ENCODE results near the gene TMX2.
"Not testable (repeated sequence)": the region's sequence is repeated elsewhere in the genome, so short reads cannot be mapped to it uniquely, and the experiment has no call there.

Gene TMX2

DNA sequence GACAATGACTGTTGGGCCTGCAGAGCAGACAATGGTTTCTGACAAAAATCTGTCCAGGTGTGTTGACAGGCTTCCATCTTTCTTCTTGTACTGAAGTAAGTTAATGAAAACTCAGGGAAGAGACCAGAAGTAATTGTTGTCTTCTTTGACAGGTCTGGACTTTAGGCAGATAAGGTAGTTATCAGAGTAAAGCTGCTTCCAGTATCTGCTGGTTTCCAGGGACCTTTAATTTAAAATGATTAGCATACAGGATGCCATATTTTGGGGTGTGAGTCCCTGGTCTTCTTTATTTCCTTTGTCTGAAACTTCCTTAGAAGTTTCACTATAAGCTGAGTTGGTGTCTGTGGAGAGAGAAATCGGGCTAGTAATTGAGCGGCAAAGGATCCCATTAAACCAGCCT lies 1.4 kb downstream of the TMX2 start:
- DNase-seq: no peak

DNA sequence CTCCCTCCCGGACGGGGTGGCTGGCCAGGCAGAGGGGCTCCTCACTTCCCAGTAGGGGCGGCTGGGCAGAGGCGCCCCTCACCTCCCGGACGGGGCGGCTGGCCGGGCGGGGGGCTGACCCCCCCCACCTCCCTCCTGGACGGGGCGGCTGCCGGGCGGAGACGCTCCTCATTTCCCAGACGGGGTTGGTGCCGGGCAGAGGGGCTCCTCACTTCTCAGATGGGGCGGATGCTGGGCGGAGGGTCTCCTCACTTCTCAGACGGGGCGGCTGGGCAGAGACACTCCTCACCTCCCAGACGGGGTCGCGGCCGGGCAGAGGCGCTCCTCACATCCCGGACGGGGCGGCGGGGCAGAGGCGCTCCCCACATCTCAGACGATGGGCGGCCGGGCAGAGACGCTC lies 4.3 kb downstream of the TMX2 start:
- DNase-seq: not testable (repeated sequence)

DNA sequence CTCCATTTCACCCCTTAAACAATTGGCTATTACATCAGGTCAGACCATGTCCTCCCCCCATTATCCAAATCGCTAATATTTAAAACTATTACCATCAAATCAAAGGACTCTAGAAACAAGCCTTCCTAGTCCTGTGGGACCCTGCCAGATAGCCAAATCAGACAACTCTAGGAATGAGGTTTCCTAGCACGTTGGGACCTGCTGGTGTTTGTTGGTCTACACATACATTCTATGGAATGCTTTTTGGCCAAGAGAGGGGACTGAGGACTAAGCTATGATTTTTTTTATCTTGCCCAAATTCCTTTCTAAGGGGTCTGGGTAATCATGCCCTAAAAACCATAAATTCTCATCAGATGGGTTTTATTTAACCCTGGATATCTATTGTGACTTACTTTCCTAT lies 14.8 kb downstream of the TMX2 start:
- no peak for DNase-seq

DNA sequence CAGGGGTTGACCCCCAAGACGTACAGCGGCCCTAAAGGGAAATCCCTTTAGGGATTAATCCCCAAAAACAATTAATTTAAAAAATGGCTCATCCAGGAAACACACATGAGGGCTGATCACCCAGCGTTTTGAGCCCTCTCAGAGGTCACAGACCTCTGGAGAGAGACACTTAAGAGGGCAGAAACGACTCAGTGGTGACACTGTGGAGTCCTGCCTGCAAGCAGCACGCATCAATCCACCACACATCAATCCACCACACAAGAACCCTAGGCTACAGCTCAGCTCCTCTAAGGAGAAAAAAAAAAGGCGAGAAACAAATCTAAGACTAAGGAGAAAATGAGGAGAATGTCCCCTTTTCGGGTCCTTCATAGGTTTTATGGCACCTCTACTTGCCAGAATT lies 16.4 kb downstream of the TMX2 start:
- DNase-seq: no peak

DNA sequence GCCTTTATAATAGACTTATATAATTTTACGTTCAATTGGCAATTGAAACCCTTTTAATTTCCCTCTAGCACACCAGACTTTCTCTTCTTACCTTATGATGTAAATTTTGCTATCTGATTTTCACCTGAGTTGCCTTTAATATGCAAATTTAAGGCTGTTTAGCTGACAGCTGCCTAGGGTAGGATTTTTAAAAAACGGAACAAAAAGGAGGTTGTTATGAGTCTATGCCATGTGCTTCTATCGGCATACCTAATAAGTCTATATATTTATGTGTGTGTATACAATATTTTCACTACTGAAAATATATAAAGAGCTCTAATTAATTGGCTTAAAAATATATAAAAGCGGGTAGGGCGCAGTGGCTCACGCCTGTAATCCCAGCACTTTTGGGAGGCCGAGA lies 17.1 kb downstream of the TMX2 start:
- DNase-seq: no peak

- no peak for DNase-seq
Observed at GRCh38 chr11:57732661-57733060, 20.3 kb downstream of the TMX2 start.

- DNase-seq: no peak
Observed at GRCh38 chr11:57735619-57736298, 23.4 kb downstream of the TMX2 start.

DNA sequence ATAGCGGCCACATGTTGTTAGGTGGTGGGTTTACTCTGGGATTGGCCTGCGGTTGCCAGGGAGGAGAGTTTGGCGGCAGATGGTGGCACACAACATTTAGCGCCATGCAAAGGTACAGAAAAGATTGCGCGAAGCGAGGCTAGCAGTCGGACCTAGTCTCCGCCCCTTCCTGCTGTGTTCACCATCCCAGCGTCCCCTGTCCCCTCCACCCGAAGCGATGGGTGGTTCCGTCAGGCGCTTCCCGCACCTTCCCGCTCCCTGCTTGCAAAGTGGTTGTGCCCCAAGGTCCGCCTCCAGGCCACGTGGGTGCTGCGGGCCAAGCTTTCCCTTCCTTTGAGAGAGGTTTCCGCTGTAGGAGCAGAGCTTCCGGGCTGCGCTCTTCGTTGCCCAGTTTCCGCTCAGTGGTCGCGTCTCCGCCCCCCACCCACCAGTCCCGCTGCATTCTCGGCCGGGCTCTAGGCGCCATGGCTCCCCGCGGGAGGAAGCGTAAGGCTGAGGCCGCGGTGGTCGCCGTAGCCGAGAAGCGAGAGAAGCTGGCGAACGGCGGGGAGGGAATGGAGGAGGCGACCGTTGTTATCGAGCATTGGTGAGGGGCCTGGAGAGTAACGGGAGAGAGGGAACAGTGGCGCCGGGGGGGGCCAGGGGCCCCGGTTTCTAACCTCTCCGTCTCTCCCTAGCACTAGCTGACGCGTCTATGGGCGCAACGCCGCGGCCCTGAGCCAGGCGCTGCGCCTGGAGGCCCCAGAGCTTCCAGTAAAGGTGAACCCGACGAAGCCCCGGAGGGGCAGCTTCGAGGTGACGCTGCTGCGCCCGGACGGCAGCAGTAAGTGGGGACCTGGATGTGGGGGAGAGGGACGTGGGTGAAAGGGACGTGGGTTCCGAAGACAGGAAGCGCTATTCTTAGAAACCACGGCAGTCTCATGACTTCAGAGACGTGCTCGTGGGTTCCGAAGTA lies 29.0 kb downstream of the TMX2 start, which contains the start of gene SELENOH:
TSS of gene SELENOH (plus strand) at position 360 of the 955 bp plus-strand sequence. CDS start at position 465, 105 bp downstream.
- DNase-seq: peak; percentile 98 to 99

GRCh38 chr11:57742087-57742452 lies 29.7 kb downstream of the TMX2 start:
- no peak for DNase-seq

- no peak for DNase-seq
Observed at GRCh38 chr11:57744357-57744756, 32.0 kb downstream of the TMX2 start.

DNA sequence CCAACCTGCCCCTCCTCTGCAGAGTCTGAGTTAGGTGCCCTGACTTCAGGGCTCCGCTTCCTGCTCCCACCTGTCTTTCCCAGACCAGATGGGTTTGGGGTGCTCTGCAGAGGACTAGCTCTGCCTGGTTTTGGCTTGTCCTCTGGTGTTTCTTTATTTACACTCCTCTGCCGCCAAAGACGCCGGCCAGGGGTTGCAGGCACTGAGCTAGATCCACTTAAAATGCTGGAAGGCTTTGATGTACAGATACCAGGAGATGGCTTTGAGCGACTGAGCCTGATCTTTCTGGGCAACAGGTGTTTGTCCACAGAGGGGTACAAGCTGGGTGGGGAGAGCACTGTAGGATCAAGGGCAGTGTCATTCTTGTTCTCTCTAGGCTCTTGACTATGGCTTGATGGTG lies 32.8 kb downstream of the TMX2 start:
- DNase-seq: no peak

DNA sequence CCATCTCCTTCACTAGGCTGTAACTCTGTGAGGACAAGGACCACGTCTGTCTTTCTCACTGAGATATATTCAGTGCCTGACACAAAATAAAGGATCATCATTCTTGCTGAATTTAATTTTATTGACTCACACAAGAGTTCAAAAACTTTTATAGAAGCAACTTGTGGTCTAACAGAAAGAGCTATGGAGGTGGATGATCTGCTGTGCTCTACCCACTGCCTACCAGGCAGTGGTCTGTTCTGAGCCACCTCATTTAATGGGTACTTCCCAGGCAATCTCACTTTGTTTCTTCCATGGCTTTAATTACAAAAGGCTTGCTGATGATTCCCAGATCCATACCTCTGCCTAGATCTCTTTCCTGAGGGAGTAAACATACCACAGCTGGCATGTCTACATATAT lies 34.5 kb downstream of the TMX2 start:
- no peak for DNase-seq

GRCh38 chr11:57751176-57751575 lies 38.8 kb downstream of the TMX2 start:
- DNase-seq: no peak

DNA sequence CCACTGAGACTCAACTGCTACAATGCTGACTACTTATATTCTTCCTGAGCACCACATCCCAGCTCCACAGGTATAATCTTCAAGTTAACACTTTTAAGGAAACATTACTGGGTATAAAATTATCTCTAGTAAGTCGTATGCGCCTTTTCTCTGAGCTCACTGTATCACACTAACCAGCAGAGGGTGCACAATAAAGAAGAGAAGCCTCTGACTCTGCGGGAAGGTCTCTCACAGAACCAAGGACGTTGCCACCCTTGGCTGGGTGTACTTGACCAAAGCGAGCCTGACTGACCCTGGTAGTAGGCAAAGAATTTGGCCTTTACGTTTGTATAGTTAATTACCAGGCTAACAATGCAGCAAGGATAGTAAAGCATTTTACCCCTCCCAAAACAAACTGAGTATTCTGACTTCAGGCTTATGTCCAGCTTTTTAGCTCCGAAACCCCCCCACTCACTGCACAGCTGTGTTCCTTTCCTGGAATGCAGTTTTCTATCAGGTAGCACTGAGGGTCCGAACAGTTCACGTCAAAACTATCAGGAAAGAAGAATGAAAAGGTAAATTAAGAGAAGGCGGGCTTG lies 39.4 kb downstream of the TMX2 start, which contains the start of gene BTBD18:
TSS of gene BTBD18 (minus strand) at position 144 of the 578 bp plus-strand sequence. CDS start 631 bp downstream, outside the sequence.
- peak; percentile 29 to 40 for DNase-seq

DNA sequence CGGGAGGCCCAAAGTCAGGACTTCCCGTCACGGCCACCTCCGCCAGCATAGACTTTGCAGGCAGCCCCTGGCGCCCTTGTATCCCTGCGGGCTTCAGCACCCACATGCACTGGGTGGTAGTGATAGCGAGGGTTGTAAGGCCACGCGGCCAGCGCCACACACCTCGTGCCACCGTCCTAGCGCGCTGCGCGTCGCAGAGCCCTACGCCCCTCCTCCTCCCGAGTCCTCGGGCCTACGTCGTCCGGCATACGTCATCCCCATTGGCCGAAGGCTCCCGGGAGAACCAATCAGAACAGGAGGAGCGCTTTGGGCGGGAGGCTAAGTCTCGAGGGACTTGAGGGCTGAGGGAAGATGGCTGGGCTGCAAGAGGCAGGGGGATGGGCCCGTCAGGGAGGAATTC lies 40.6 kb downstream of the TMX2 start:
- no peak for DNase-seq

DNA sequence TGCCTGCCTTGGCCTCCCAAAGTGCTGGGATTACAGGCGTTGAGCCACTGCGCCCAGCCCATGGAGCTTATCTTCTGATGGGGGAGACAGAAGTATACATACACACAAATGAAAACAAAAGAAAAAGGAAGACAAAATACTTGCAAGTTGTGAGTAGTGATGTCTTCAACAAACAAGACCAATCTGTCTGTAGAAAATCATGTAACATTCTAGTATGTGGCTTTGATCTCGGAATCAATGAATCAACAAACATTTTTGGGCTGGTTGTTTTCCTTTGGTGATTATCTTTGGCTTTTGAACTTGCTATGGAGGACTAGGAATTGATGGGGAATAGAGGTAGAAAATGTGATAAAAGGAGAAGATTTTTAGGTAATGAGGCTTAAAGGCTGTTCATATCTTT lies 45.8 kb downstream of the TMX2 start:
- DNase-seq: no peak

- peak; percentile 94 to 97 for DNase-seq
Observed at GRCh38 chr11:57761301-57762234, 49.2 kb downstream of the TMX2 start, which contains the start of gene CTNND1. TSS of gene CTNND1 (plus strand) at chr11:57761802. CDS start at chr11:57791479, 29,677 bp downstream.

- no peak for DNase-seq
Observed at GRCh38 chr11:57762235-57762861, 50.0 kb downstream of the TMX2 start.

DNA sequence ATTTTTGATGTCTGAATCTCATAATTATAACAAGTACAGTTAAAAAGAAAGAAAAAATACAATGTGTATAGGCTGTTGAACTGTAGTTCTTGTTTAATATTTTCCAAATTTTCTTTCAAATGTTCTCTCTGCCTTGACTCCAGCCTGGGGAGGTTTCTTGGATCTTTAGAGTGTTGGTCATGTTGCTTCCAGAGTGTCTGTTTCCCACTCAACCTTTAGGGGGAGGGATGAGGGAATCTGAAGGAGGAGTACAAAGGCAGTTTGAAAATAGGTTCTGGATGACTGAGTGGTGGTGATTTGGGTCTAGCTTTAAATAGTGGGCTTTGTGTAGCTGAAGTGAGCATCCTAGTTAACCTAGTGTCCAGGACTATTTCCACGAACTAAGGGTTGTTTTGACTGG lies 51.2 kb downstream of the TMX2 start:
- no peak for DNase-seq

DNA sequence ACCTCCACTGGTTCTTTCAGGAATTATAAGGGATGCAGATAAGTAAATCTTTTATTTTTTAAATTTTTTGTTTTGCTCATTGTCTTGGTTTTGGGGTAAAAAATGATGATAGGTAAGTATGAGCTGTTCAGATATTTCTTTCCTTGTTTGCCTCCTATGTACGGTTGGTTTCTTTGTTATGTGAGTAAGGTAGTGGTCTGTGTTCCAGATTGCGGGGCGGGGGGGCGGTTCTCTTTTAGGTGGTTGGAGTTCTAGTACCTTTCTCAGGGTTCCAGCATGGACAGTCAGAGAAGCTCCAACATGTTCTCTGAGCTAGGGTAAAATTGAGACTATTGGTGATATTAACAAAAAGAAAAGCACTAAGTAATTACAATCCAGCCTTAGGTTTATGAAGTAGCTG lies 51.6 kb downstream of the TMX2 start:
- DNase-seq: no peak

- DNase-seq: no peak
Observed at GRCh38 chr11:57764566-57764965, 52.2 kb downstream of the TMX2 start.

DNA sequence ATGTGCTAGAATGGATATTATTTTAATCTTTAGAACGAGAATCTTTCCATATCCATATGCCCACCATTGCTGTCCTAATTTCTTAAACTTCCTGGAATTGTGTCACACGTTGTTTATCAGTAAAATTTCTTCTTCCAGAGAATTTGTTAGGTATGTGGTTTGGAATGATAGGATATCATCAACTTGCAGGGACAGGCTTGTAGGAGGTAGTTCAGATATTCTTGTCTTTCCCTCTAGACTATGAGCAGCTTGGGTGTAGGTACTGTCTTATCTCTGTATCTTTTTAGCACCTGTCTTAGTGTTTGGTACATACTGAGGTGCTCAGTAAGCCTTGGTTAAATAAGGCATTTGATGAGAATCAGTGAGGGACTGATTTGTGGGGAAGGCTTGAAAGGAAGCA lies 52.6 kb downstream of the TMX2 start:
- no peak for DNase-seq
